Kidney (tissue), 14 donors: ENCODE data around the gene MRTO4. TPM values are rescaled to one million over a fixed set of nuclear protein-coding genes. Genes with fewer than 3 reads are reported as not detected.
"Not testable (repeated sequence)": the region's sequence is repeated elsewhere in the genome, so short reads cannot be mapped to it uniquely, and the experiment has no call there.

Experiments
- DNase-seq, 5 donors: peaks; one replicate each; pipeline ENCODE4 v3.0.0-alpha.2; 2013 to 2020
- FAIRE-seq: peaks from 2 replicates; lab custom pipeline; 2012; peaks lifted over from hg19 to GRCh38; lab: Jason Lieb, UNC
- H3K27ac ChIP-seq, 2 donors: one replicate each; pipeline ENCODE4 v1.7.0; 2013; ENCODE audit warnings: low read depth in 2 of 2, low read length in 2 of 2, inconsistent platforms in 1 of 2
- H3K27me3 ChIP-seq: one replicate; pipeline ENCODE4 v1.7.1; 2013; ENCODE audit warnings: low read length, inconsistent platforms; ENCODE audit not compliant: control insufficient read depth, insufficient read depth
- H3K36me3 ChIP-seq, 3 donors: one replicate each; pipeline versions ENCODE4 v1.7.0 to v1.7.1; 2013; ENCODE audit warnings: low read length in 3 of 3, control low read depth in 1 of 3, inconsistent platforms in 1 of 3; ENCODE audit not compliant: insufficient read depth in 3 of 3, control insufficient read depth in 2 of 3
- H3K4me1 ChIP-seq, 3 donors: one replicate each; pipeline versions ENCODE4 v1.7.0 to v1.7.1; 2013; ENCODE audit warnings: low read length in 3 of 3, inconsistent platforms in 1 of 3, low read depth in 1 of 3; ENCODE audit not compliant: control insufficient read depth in 2 of 3, insufficient read depth in 2 of 3
- H3K4me3 ChIP-seq, 3 donors: one replicate each; pipeline versions ENCODE4 v1.7.0 to v1.8.1; 2013; ENCODE audit warnings: low read length in 3 of 3, control low read depth in 1 of 3, inconsistent platforms in 1 of 3
- H3K9ac ChIP-seq, 3 donors: one replicate each; pipeline versions ENCODE4 v1.7.0 to v1.7.1; 2013; ENCODE audit warnings: low read length in 3 of 3, control low read depth in 1 of 3, inconsistent platforms in 1 of 3
- H3K9me3 ChIP-seq, 3 donors: one replicate each; pipeline versions ENCODE4 v1.7.0 to v1.7.1; 2013; ENCODE audit warnings: low read length in 3 of 3, control low read depth in 1 of 3, inconsistent platforms in 1 of 3; ENCODE audit not compliant: control insufficient read depth in 2 of 3, insufficient read depth in 1 of 3
- CTCF ChIP-seq: IDR thresholded peaks from 3 replicates; pipeline ENCODE4 v1.5.1; 2012; ENCODE audit warnings: mild to moderate bottlenecking, moderate library complexity, borderline replicate concordance; ENCODE audit not compliant: insufficient read depth; ENCODE audit errors: extremely low read depth
- intact Hi-C: fragments of 100-400 bp; cut with DNase I; formaldehyde crosslinking; loops from one replicate; pipeline ENCODE4 v1.11.1; 2022
- polyA plus RNA-seq: library from polyadenylated mRNA; stranded (reverse); fragments of 350-450 nt; fragmentation: Illumina TruSeq; extraction: RNeasy Lipid Tissue Mini Kit (QIAGEN cat#74804); gene quantifications from one replicate; pipeline ENCODE4 v1.2.3, GENCODE V29; 2014; ENCODE audit warnings: low read depth, low replicate concordance; ENCODE audit not compliant: insufficient read depth
- total RNA-seq: library from RNA; stranded (reverse); fragmentation: NEBNext Ultra II Directional; extraction: Animal tissue kit (Norgen Biotek cat#: 25700); gene quantifications from one replicate; pipeline ENCODE4 v1.2.1, GENCODE V29; 2021
- donor health status: control.
- donor health status: control.
- donor health status: control.
- donor health status: control.
- donor health status: control.
- donor health status: DM: yes; HTN: yes; CAD: no.
- donor health status: Normal renal cell carcinoma (clear cell type).

MRTO4 gene
- total and polyA plus RNA-seq, 2 donors from 2014 or later: 18.6 to 24.5 TPM

GRCh38 chr1:19272064-19272463 lies 20.5 kb downstream of the MRTO4 start:
- Histone ChIP-seq H3K36me3 (no peaks in the 10 kb centered on the region), H3K9me3 (no peaks in the 10 kb centered on the region), H3K27me3 (peaks cover 5% of the 10 kb centered on the region), H3K27ac (peak overlapping the region in 1 of 2 donors; percentile 48), H3K4me3 (no peak overlapping the region), H3K4me1 (peaks cover 0 to 4% (median 4%) of the 10 kb centered on the region in 3 donors), H3K9ac (no peak overlapping the region)
- FAIRE-seq (no peak), DNase-seq (no peak)
- no peak for TF ChIP-seq CTCF
- intact Hi-C loops: no loop called here

- no peaks in the 10 kb centered on the region for H3K9me3 ChIP-seq
- H3K27ac ChIP-seq: peak overlapping the region; percentile 32 to 53
- peaks cover 0 to 4% (median 4%) of the 10 kb centered on the region in 3 donors for H3K4me1 ChIP-seq
- intact Hi-C loops: no loop called here
- DNase-seq: peak in 1 of 5 donors; percentile 41
- no peak for TF ChIP-seq CTCF
- peaks cover 5% of the 10 kb centered on the region for H3K27me3 ChIP-seq
- FAIRE-seq: no peak
- H3K36me3 ChIP-seq: no peaks in the 10 kb centered on the region
- H3K9ac ChIP-seq: peak overlapping the region in 1 of 3 donors; percentile 35
- H3K4me3 ChIP-seq: peak overlapping the region in 2 of 3 donors; percentile 12 to 54
These were observed 21.7 kb downstream of the MRTO4 start for GRCh38 chr1:19273106-19273843.

GRCh38 chr1:19273844-19274531 lies 22.4 kb downstream of the MRTO4 start:
- FAIRE-seq, intact Hi-C loops, H3K9me3 ChIP-seq, H3K27me3 ChIP-seq, H3K4me1 ChIP-seq, H3K36me3 ChIP-seq: not testable (repeated sequence)
- Histone ChIP-seq H3K27ac (peak overlapping the region; percentile 32 to 53), H3K9ac (peak overlapping the region in 1 of 3 donors; percentile 32), H3K4me3 (peak overlapping the region in 2 of 3 donors; percentile 12 to 54)
- peak in 3 of 5 donors; percentile 21 to 59 (median 24) for DNase-seq

GRCh38 chr1:19274636-19275035 lies 23.0 kb downstream of the MRTO4 start:
- FAIRE-seq (no peak), DNase-seq (no peak)
- no peak for TF ChIP-seq CTCF
- Histone ChIP-seq H3K4me3 (no peak overlapping the region), H3K9ac (no peak overlapping the region), H3K9me3 (no peaks in the 10 kb centered on the region), H3K27ac (no peak overlapping the region), H3K4me1 (peaks cover 0 to 4% (median 4%) of the 10 kb centered on the region in 3 donors), H3K27me3 (peaks cover 5% of the 10 kb centered on the region), H3K36me3 (no peaks in the 10 kb centered on the region)
- intact Hi-C loops: no loop called here
